Sigmoid colon (tissue), 7 donors: ENCODE results near the gene EPN2. TPM values are rescaled to one million over a fixed set of nuclear protein-coding genes. Genes with fewer than 3 reads are reported as not detected.

Experiments
- DNase-seq: peaks from one replicate; pipeline ENCODE4 v3.0.0-alpha.2; 2019
- H3K27ac ChIP-seq, 4 donors: fragments of 200-600 bp; sonication (generic); one replicate each; pipeline ENCODE4 v1.5.1; 2016 to 2019; ENCODE audit warnings: mild to moderate bottlenecking in 1 of 4
- H3K27me3 ChIP-seq, 3 donors: fragments of 200-600 bp; sonication (generic); one replicate each; pipeline ENCODE4 v1.5.1; 2019; ENCODE audit warnings: mild to moderate bottlenecking in 1 of 3
- H3K36me3 ChIP-seq, 4 donors: fragments of 200-600 bp; sonication (generic); one replicate each; pipeline ENCODE4 v1.5.1; 2016 to 2019
- H3K4me1 ChIP-seq, 4 donors: fragments of 200-600 bp; sonication (generic); one replicate each; pipeline ENCODE4 v1.5.1; 2017 to 2019
- H3K4me3 ChIP-seq, 4 donors: fragments of 200-600 bp; sonication (generic); one replicate each; pipeline ENCODE4 v1.5.1; 2017 to 2019; ENCODE audit warnings: mild to moderate bottlenecking in 2 of 4, moderate library complexity in 1 of 4
- H3K9me3 ChIP-seq, 4 donors: fragments of 200-600 bp in 3 of 4; sonication (generic) in 3 of 4; one replicate each; pipeline versions ENCODE4 v1.5.1 to v1.6.1; 2013 to 2019
- CTCF ChIP-seq, 4 experiments: fragments of 450-650 bp in 3 of 4; fragments of 200-600 bp in 1 of 4; IDR thresholded peaks; one replicate each; pipeline ENCODE4 v1.5.1; 2016 to 2019; ENCODE audit warnings: antibody characterized with exemption in 4 of 4, mild to moderate bottlenecking in 3 of 4, moderate library complexity in 2 of 4
- EP300 ChIP-seq, 4 donors: sonication (generic); formaldehyde crosslinking; IDR thresholded peaks; one replicate each; pipeline ENCODE4 v1.6.1; 2017; ENCODE audit warnings: antibody characterized with exemption in 4 of 4
- POLR2A ChIP-seq, 2 donors: fragments of 450-650 bp; IDR thresholded peaks; one replicate each; pipeline ENCODE4 v1.6.1; 2016; ENCODE audit warnings: antibody characterized with exemption in 2 of 2, mild to moderate bottlenecking in 2 of 2, moderate library complexity in 2 of 2
- POLR2AphosphoS5 ChIP-seq, 4 donors: sonication (generic); formaldehyde crosslinking; IDR thresholded peaks; one replicate each; pipeline ENCODE4 v1.6.1; 2017; ENCODE audit warnings: antibody characterized with exemption in 4 of 4
- WGBS, 2 donors: extraction: QIAGEN DNeasy Blood & Tissue Kit; methylation state at CpG; one replicate each; pipeline ENCODE4 v1.1.7; 2013; 5-methylcytosine and 5-hydroxymethylcytosine counted together
- intact Hi-C: fragments of 100-400 bp; cut with DNase I; formaldehyde crosslinking; loops from one replicate; pipeline ENCODE4 v1.15.1; 2023
- polyA plus RNA-seq, 3 donors: library from polyadenylated mRNA; stranded (reverse); fragments of 200-250 nt; gene quantifications; one replicate each; pipeline ENCODE4 v1.2.3, GENCODE V29; 2013
- total RNA-seq, 4 donors: library from RNA; depleted of rRNA; stranded (reverse); fragments of >200 nt; gene quantifications; one replicate each; pipeline ENCODE4 v1.1.0, GENCODE V29; 2016
- donor health status: healthy with polysubstance abuse.
- donor health status: Bipolar disorder and iron deficiency.
- donor health status: healthy.

The EPN2 gene
- total and polyA plus RNA-seq, 7 donors: 12.0 to 55.4 (median 31.7) TPM

- peaks cover 0 to 21% (median 6%) of the 10 kb centered on the region in 4 donors for H3K36me3 ChIP-seq
- no peak for TF ChIP-seq POLR2AphosphoS5 (IDR thresholded peaks at IDR 0.05)
- TF ChIP-seq CTCF (IDR thresholded peaks at IDR 0.05): no peak
- TF ChIP-seq POLR2A (IDR thresholded peaks at IDR 0.05): no peak
- no peak for TF ChIP-seq EP300 (IDR thresholded peaks at IDR 0.05)
- 82 to 89% methylated on average over 6 of the region's 6 CpGs for WGBS, 2 donors
- no peaks in the 10 kb centered on the region for H3K27me3 ChIP-seq
- no peak overlapping the region for H3K4me3 ChIP-seq
- DNase-seq: no peak
- intact Hi-C loops: no loop called here
- no peaks in the 10 kb centered on the region for H3K9me3 ChIP-seq
- no peak overlapping the region for H3K27ac ChIP-seq
- H3K4me1 ChIP-seq: peaks cover 0 to 13% (median 6%) of the 10 kb centered on the region in 4 donors
These were observed 41.6 kb downstream of the EPN2 start for GRCh38 chr17:19278729-19279128.

GRCh38 chr17:19281161-19281560, 44.0 kb downstream of the EPN2 start:
- peak overlapping the region in 1 of 4 donors; percentile 47 for H3K27ac ChIP-seq
- intact Hi-C loops: no loop called here
- no peak for TF ChIP-seq POLR2A (IDR thresholded peaks at IDR 0.05)
- TF ChIP-seq POLR2AphosphoS5 (IDR thresholded peaks at IDR 0.05): no peak
- no peak for TF ChIP-seq EP300 (IDR thresholded peaks at IDR 0.05)
- TF ChIP-seq CTCF (IDR thresholded peaks at IDR 0.05): no peak
- no peak for DNase-seq
- H3K36me3 ChIP-seq: peaks cover 0 to 15% (median 5%) of the 10 kb centered on the region in 4 donors
- H3K27me3 ChIP-seq: no peaks in the 10 kb centered on the region
- H3K4me3 ChIP-seq: no peak overlapping the region
- peaks cover 0 to 25% (median 15%) of the 10 kb centered on the region in 4 donors for H3K4me1 ChIP-seq
- WGBS, 2 donors: 79 to 84% methylated on average over 3 of the region's 3 CpGs
- H3K9me3 ChIP-seq: no peaks in the 10 kb centered on the region

- Histone ChIP-seq H3K9me3 (no peaks in the 10 kb centered on the region), H3K4me3 (no peak overlapping the region), H3K27ac (no peak overlapping the region), H3K36me3 (peaks cover 0 to 15% (median 5%) of the 10 kb centered on the region in 4 donors), H3K27me3 (no peaks in the 10 kb centered on the region), H3K4me1 (peaks cover 0 to 47% (median 30%) of the 10 kb centered on the region in 4 donors)
- 60 to 85% methylated on average over 3 of the region's 3 CpGs for WGBS, 2 donors
- no peak for TF ChIP-seq POLR2A (IDR thresholded peaks at IDR 0.05)
- TF ChIP-seq EP300 (IDR thresholded peaks at IDR 0.05): no peak
- no peak for TF ChIP-seq CTCF (IDR thresholded peaks at IDR 0.05)
- no peak for TF ChIP-seq POLR2AphosphoS5 (IDR thresholded peaks at IDR 0.05)
- intact Hi-C loops: no loop called here
- DNase-seq: no peak
These were observed 47.1 kb downstream of the EPN2 start for GRCh38 chr17:19284005-19284959.

- no peaks in the 10 kb centered on the region for H3K9me3 ChIP-seq
- WGBS, 2 donors: 95% methylated on average over 21 of the region's 21 CpGs
- no peak overlapping the region for H3K4me3 ChIP-seq
- peaks cover 0 to 57% (median 37%) of the 10 kb centered on the region in 4 donors for H3K4me1 ChIP-seq
- intact Hi-C loops: no loop called here
- H3K27me3 ChIP-seq: no peaks in the 10 kb centered on the region
- no peak for DNase-seq
- peak overlapping the region in 1 of 4 donors; percentile 25 for H3K27ac ChIP-seq
- H3K36me3 ChIP-seq: peaks cover 0 to 15% (median 5%) of the 10 kb centered on the region in 4 donors
- TF ChIP-seq EP300 (IDR thresholded peaks at IDR 0.05): no peak
- no peak for TF ChIP-seq POLR2A (IDR thresholded peaks at IDR 0.05)
- TF ChIP-seq POLR2AphosphoS5 (IDR thresholded peaks at IDR 0.05): no peak
- no peak for TF ChIP-seq CTCF (IDR thresholded peaks at IDR 0.05)
These were observed 48.2 kb downstream of the EPN2 start for GRCh38 chr17:19285213-19285900.
